ENCODE results near the gene CXCL8. TPM values are rescaled to one million over a fixed set of nuclear protein-coding genes. Genes with fewer than 3 reads are reported as not detected.

Gene CXCL8
- total and polyA plus RNA-seq, 9 of the 15 experiments (the other 6 are each of a cell fraction or from before 2014, with no cell fraction given) = 1.6 to 7.7 (median 3.3) TPM

DNA sequence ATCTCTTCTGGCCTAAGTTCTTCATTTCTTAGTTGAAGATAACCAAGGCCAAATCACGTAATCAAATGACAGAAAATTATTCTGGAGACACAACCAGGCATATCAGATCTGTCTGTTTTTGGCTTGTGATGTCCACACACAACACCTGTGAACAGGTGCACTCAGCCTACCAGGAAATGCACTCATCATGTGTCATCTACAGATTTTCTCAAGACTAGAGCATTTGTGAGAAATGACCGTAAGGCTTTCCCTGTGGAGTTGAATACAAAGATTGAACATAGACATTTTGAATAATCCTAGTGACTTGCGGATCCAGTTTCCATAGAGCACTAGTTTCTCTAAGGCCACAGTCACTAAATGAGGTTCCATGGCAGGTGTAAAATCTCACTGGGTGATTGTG, 26.7 kb upstream of the CXCL8 start (continued):
- TF ChIP-seq, protein P1, sequence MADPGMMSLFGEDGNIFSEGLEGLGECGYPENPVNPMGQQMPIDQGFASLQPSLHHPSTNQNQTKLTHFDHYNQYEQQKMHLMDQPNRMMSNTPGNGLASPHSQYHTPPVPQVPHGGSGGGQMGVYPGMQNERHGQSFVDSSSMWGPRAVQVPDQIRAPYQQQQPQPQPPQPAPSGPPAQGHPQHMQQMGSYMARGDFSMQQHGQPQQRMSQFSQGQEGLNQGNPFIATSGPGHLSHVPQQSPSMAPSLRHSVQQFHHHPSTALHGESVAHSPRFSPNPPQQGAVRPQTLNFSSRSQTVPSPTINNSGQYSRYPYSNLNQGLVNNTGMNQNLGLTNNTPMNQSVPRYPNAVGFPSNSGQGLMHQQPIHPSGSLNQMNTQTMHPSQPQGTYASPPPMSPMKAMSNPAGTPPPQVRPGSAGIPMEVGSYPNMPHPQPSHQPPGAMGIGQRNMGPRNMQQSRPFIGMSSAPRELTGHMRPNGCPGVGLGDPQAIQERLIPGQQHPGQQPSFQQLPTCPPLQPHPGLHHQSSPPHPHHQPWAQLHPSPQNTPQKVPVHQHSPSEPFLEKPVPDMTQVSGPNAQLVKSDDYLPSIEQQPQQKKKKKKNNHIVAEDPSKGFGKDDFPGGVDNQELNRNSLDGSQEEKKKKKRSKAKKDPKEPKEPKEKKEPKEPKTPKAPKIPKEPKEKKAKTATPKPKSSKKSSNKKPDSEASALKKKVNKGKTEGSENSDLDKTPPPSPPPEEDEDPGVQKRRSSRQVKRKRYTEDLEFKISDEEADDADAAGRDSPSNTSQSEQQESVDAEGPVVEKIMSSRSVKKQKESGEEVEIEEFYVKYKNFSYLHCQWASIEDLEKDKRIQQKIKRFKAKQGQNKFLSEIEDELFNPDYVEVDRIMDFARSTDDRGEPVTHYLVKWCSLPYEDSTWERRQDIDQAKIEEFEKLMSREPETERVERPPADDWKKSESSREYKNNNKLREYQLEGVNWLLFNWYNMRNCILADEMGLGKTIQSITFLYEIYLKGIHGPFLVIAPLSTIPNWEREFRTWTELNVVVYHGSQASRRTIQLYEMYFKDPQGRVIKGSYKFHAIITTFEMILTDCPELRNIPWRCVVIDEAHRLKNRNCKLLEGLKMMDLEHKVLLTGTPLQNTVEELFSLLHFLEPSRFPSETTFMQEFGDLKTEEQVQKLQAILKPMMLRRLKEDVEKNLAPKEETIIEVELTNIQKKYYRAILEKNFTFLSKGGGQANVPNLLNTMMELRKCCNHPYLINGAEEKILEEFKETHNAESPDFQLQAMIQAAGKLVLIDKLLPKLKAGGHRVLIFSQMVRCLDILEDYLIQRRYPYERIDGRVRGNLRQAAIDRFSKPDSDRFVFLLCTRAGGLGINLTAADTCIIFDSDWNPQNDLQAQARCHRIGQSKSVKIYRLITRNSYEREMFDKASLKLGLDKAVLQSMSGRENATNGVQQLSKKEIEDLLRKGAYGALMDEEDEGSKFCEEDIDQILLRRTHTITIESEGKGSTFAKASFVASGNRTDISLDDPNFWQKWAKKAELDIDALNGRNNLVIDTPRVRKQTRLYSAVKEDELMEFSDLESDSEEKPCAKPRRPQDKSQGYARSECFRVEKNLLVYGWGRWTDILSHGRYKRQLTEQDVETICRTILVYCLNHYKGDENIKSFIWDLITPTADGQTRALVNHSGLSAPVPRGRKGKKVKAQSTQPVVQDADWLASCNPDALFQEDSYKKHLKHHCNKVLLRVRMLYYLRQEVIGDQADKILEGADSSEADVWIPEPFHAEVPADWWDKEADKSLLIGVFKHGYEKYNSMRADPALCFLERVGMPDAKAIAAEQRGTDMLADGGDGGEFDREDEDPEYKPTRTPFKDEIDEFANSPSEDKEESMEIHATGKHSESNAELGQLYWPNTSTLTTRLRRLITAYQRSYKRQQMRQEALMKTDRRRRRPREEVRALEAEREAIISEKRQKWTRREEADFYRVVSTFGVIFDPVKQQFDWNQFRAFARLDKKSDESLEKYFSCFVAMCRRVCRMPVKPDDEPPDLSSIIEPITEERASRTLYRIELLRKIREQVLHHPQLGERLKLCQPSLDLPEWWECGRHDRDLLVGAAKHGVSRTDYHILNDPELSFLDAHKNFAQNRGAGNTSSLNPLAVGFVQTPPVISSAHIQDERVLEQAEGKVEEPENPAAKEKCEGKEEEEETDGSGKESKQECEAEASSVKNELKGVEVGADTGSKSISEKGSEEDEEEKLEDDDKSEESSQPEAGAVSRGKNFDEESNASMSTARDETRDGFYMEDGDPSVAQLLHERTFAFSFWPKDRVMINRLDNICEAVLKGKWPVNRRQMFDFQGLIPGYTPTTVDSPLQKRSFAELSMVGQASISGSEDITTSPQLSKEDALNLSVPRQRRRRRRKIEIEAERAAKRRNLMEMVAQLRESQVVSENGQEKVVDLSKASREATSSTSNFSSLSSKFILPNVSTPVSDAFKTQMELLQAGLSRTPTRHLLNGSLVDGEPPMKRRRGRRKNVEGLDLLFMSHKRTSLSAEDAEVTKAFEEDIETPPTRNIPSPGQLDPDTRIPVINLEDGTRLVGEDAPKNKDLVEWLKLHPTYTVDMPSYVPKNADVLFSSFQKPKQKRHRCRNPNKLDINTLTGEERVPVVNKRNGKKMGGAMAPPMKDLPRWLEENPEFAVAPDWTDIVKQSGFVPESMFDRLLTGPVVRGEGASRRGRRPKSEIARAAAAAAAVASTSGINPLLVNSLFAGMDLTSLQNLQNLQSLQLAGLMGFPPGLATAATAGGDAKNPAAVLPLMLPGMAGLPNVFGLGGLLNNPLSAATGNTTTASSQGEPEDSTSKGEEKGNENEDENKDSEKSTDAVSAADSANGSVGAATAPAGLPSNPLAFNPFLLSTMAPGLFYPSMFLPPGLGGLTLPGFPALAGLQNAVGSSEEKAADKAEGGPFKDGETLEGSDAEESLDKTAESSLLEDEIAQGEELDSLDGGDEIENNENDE (IDR thresholded peaks at IDR 0.05; ENCODE audit: low read depth, low read length) = no peak
- no peak for TF ChIP-seq ZNF436 (CRISPR knock-in tag; IDR thresholded peaks at IDR 0.05)
- TF ChIP-seq FOSL1 (tag; conservative IDR thresholded peaks at IDR 0.05) = no peak
- no peak for TF ChIP-seq ZNF133 (CRISPR knock-in tag; IDR thresholded peaks at IDR 0.05)
- no peak for TF ChIP-seq GABPA (tag; conservative IDR thresholded peaks at IDR 0.05; ENCODE audit: low read depth)
- TF ChIP-seq BCL6 (CRISPR knock-in tag; IDR thresholded peaks at IDR 0.05) = no peak
